Measurements from ENCODE around the gene ACOX1.

Gene ACOX1

GRCh38 chr17:75902406-75902805 is 76.6 kb downstream of the ACOX1 start:
- DNase-seq = no peak

DNA sequence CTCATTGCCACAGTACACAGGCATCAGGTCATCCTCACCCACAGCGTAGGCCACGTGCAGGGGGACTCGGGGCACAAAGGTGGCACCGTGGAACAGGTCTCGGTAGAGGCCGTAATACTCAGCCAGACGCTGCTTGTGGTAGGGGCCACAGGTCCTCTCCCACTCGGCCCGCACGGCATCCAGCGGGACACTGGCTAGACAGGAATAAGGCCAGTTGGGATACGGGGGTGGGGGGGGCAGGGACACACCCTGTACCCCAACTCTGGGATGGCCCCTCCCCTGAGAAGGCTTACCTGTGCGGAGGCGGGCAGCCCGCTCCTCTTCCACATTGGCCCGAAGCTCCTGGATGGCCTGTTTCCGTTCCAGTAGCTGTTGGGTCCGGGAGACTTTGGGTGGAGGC is 77.2 kb downstream of the ACOX1 start:
- no peak for DNase-seq

DNA sequence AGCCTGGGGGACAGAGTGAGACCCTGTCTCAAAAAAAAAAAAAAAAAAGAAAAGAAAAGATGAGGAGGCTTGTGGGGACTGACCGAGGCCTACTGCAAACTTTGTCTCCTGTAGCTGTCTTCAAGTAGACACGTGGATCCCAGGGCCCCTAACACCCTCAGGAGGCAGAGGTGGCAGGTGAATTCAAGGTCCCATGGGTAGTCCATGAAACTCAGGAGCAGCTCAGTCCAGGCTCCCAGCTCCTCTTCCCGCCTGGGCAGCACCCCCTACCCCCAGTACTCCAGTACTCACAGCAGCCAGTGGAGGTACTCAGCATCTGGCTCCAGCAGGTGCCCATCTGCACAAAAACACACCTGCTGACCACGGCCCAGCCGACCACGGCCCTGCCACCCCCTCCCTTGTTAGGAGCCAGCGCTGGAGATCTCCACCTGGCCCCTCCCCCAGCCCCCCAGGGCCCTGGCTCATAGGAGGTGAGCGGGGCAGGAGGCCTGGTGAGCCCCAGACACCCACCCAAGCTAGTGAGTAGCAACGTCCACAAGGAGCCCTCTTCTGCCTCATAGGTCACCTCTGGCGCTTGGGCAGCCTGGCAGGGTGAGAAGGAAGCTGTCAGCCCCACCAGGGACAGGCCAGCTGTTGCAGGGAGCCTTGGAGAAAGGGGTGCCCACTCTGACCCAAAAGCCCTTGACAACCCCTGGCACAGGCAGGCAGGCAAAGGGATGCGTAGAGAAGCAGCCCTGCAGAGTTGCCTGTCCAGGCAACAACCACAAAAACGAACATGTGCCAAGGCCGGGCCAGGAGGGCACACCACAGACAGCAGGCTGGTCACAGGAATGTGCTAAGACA is 78.1 kb downstream of the ACOX1 start:
- DNase-seq = no peak

DNA sequence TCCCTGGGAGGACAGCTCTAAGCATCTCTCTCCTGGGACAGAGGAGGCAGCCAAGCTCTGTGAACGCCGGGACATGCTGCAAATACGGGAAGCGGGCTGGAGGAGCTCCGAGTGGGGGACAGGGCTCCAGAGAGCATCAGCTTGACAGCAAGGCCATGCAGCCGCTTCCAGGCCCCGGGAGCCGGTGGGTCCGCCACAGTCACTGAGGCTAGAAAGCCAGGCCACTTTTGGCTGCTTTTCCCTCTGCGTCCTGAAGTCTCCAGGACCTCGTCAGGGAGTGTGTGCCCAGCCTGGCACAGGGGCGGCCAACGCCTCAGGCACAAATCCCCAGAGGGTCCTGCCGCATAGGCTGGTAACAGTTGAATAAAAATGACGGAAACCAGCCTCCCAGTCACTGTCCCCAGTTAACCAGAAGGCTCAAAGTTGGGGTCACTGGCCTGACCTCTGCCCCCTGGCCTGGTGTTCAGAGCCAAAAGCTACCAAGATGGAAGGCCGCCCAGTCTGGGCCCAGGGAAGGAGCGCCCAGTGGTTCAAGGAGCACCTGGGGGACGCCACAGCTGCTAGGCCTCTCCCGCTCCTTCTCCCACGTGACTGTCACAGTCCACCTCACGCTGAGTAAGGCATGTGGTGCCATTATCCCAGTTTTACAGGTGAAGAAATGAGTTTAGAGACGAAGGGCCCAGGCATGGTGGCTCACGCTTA is 79.0 kb downstream of the ACOX1 start:
- no peak for DNase-seq

- no peak for DNase-seq
Observed at GRCh38 chr17:75899353-75899752, 79.6 kb downstream of the ACOX1 start.

GRCh38 chr17:75898791-75899190 is 80.2 kb downstream of the ACOX1 start:
- no peak for DNase-seq

- no peak for DNase-seq
Observed at GRCh38 chr17:75898065-75898464, 80.9 kb downstream of the ACOX1 start.

DNA sequence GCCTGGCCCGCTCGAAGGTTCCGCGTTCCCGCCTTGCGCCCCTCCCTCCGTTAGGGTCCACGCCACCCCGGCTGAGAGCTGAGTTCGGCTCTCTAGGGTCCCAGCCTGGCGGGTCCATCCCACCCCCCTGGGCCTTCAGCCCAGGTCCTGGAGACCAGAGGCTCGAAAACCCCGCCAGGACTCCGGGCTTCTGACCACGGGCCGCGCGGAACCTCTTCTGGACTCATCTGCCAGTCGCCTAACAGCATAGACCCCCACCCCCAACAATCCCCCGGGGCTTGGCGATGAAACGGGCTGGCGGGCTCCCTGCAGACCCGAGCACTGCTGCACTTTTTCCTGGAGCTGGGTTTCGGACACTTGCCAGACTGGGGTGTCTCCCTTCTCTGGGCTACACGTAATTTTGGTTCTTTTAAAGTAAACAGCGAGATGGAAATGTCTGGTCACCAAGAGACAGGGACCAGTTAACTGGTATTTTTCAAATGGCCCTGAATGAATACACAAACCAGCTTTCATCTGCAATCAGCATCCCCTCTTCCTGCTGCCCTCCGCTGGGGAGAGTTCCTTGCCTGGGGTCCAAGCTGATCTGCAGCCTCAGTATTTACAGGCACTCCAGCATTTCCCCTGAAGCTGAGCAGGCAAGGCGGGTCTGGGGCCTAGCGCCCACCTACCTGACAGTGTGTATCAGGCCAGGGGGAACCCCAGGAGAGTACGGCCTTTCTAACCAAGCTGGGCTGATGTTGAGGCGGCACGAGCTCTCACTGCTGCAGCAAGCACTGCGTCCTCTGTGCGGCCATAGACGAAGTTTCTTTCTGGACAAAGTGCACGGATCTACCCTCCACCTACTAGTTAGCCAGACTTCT is 81.6 kb downstream of the ACOX1 start:
- no peak for DNase-seq

- peak; percentile 74 for DNase-seq
Observed at GRCh38 chr17:75896415-75897159, 82.4 kb downstream of the ACOX1 start, which contains the start of gene TRIM65. Gene TRIM65, minus strand, starts transcription at chr17:75896951. Its CDS starts 14 bp downstream, at chr17:75896937.

GRCh38 chr17:75895370-75896155 is 83.4 kb downstream of the ACOX1 start:
- DNase-seq = no peak

- DNase-seq = no peak
Observed at GRCh38 chr17:75894049-75894733, 84.8 kb downstream of the ACOX1 start.

DNA sequence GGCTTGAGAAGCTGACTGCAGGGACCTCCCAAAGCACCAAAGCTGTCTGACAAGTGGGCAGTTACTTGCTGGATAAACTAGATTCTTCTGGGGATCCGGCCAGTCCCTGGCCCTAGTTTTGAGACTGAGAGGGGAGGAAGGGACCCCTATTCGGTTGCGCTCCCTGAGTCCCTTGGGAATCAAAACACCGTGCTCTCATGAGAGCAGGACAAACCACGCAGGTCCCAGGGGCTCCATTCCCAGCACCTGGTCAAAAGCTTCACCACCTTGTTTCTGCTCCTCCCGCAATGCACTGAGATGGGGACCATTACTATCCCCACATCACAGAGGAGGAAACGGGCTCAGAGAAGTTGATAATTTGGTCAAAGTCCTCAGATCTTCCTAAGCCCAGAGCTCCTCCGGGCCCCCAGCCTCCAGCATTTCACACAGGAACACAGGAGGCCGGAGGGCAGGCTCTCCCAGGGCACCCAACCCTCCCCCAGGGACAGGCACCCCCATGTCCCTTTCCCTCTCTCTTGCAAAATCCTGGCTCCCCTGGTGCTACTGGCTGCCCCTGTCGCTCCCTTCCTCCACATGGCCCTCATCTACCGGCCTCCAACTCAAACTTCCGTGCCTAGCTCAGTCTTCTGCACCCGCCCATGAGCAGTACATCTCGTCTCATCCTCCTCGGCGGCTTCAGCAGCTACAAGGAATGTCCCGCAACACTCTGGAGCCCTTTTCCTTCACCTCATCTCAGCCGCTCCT is 85.5 kb downstream of the ACOX1 start:
- DNase-seq = no peak

DNA sequence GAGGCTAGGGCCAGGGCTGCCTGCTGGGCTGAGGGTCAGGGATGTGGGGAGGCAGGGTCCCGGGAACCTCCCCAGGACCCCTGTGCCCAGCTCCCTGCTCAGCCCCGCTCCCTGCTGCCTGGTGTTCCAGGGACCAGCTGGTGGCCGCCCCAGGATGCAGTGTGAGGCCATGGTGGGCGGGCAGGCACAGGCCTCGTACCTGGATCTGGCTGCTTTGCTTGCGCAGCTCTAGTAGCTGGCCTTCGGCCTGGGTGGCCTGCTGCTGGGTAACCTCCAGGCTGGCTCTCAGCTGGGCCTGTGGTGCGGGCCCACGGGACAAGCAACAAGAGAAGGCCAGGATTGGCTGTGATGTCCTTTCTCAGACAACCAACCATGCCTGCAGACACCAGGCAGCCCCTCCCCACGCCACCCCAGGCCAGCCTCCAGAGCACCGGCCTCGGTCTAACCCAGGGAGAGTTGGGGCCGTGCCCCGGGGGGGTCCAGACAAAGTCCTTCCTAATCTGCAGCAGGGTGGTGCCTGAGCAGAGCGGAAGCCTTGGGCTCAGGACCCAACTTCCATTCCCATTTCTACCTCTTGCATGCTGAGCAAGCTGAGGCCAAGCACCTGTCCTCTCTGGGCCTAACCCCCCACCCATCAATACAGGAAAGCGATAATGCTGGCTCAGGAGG is 86.3 kb downstream of the ACOX1 start:
- DNase-seq = no peak

DNA sequence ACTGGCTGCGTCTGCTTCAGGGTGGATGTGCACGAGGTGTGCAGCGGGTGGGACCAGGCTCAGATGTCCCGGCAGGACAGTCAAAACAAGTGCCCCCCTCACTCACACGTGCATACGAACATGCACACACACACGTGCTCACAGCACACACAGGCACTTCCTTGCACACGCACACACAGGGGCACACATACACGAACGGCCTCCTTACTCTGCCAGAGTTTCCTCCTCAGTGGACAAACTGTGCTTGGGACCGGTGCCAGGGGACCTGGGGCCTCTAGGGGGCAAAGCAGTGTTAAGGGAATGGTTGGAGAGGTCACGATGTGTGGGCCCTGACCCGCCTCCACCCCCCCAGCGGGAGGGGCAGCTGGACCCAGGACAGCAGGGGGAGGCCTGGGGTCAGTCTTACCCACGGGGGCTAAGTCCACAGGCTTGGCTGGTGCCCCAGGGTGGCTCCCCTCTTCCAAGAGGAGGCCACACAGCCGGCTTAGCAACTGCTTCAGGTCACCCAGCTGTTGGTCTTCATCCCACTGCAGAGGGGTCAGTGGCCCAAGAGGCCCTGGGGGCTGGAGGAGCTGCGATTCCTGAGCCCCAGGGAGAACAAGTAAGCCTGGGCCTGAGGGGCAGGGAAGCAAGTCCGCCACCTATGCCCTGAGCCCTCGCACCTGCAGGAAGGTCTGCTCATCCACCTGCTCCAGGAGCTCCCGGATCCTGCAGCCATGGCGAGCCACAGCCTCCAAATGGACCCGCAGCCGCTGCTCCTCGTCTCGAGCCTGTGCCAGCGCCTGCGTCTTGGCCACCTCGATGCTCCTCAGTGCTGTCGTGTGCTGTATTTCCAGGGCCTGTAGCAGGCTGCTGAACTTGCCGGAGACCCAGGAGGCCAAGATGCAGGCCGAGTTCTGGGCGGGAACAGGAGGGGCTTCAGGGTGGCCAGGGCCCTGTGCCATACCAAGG is 87.1 kb downstream of the ACOX1 start:
- DNase-seq = no peak
